ENCODE measurements around the gene RBM24. TPM values are rescaled to one million over a fixed set of nuclear protein-coding genes. Genes with fewer than 3 reads are reported as not detected.

The RBM24 gene
- total RNA-seq, 6 donors from 2014 or later = 0.26 to 6.7 (median 1.0) TPM; not detected in 1

- H3K36me3 ChIP-seq = no peaks in the 10 kb centered on the region
- no peaks in the 10 kb centered on the region for H3K9me3 ChIP-seq
- TF ChIP-seq POLR2AphosphoS5 (IDR thresholded peaks at IDR 0.05) = no peak
- no peaks in the 10 kb centered on the region for H3K27me3 ChIP-seq
- ATAC-seq (ENCODE audit: low FRiP score in 2 of 2) (no peak), DNase-seq (no peak)
- no peak overlapping the region for H3K27ac ChIP-seq
- no peaks in the 10 kb centered on the region for H3K4me1 ChIP-seq
- no peak overlapping the region for H3K4me3 ChIP-seq
- 75 to 90% methylated on average over 2 to 3 of the region's 3 CpGs for WGBS, 2 donors
Observed at GRCh38 chr6:17267566-17267965, 13.6 kb upstream of the RBM24 start.

DNA sequence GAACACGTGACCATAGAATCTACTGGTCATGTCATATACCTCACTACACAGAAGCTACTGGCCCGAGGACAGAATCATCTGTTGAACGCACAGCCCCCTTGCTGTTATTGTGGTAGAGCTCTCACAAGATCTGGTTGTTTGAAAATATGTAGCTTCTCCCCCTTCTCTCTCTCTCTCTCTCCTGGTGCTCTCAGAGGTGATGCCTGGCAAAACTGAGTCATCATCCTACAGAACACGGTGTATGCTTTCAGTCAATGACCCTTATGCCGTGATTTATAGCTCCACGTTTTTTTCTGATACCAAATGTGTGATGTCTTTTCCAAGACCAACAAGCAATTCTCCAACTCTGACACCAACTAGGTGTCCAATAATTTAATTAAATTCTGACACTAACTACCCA, 13.0 kb upstream of the RBM24 start:
- Histone ChIP-seq H3K9me3 (no peaks in the 10 kb centered on the region), H3K27me3 (no peaks in the 10 kb centered on the region), H3K27ac (no peak overlapping the region), H3K4me1 (no peaks in the 10 kb centered on the region), H3K36me3 (no peaks in the 10 kb centered on the region), H3K4me3 (no peak overlapping the region)
- no peak for TF ChIP-seq EP300 (IDR thresholded peaks at IDR 0.05)
- DNase-seq (no peak), ATAC-seq (ENCODE audit: low FRiP score in 2 of 2) (peak in 1 of 2 donors; percentile 11)
- WGBS, 2 donors = 92% methylated on average over 6 of the region's 6 CpGs

- TF ChIP-seq EP300 (IDR thresholded peaks at IDR 0.05) (no peak), POLR2AphosphoS5 (IDR thresholded peaks at IDR 0.05) (no peak), POLR2A (IDR thresholded peaks at IDR 0.05) (no peak)
- TF ChIP-seq, protein P1, sequence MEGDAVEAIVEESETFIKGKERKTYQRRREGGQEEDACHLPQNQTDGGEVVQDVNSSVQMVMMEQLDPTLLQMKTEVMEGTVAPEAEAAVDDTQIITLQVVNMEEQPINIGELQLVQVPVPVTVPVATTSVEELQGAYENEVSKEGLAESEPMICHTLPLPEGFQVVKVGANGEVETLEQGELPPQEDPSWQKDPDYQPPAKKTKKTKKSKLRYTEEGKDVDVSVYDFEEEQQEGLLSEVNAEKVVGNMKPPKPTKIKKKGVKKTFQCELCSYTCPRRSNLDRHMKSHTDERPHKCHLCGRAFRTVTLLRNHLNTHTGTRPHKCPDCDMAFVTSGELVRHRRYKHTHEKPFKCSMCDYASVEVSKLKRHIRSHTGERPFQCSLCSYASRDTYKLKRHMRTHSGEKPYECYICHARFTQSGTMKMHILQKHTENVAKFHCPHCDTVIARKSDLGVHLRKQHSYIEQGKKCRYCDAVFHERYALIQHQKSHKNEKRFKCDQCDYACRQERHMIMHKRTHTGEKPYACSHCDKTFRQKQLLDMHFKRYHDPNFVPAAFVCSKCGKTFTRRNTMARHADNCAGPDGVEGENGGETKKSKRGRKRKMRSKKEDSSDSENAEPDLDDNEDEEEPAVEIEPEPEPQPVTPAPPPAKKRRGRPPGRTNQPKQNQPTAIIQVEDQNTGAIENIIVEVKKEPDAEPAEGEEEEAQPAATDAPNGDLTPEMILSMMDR (IDR thresholded peaks at IDR 0.05) = no peak
- Histone ChIP-seq H3K36me3 (no peaks in the 10 kb centered on the region), H3K4me3 (no peak overlapping the region), H3K4me1 (no peaks in the 10 kb centered on the region), H3K27me3 (no peaks in the 10 kb centered on the region), H3K27ac (no peak overlapping the region), H3K9me3 (no peaks in the 10 kb centered on the region)
- 85 to 89% methylated on average over 3 of the region's 3 CpGs for WGBS, 2 donors
- ATAC-seq (ENCODE audit: low FRiP score in 2 of 2) = no peak
- DNase-seq = no peak
Observed at GRCh38 chr6:17269840-17270239, 11.3 kb upstream of the RBM24 start.

DNA sequence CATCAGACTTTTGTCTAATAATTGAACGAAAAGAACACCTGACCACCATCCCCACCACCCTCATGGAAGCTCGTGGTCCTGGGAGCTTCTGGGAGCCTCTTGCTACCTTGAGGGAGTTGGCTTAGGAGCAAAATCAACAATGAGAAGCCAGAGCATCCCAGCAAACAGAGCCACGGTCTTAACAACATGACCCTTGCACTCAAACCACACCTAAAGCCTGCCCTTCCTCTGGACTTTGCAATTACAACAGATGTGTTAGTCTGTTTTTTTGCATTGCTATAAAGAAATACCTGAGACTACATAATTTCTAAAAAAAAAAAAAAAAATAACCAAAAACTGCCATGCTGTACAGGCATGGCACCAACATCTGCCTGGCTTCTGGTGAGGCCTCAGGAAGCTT, 9.5 kb upstream of the RBM24 start:
- ATAC-seq (ENCODE audit: low FRiP score in 2 of 2) (no peak), DNase-seq (no peak)
- Histone ChIP-seq H3K4me1 (no peaks in the 10 kb centered on the region), H3K27ac (no peak overlapping the region), H3K4me3 (no peak overlapping the region), H3K27me3 (no peaks in the 10 kb centered on the region), H3K36me3 (no peaks in the 10 kb centered on the region), H3K9me3 (no peaks in the 10 kb centered on the region)
- WGBS, 2 donors = 64 to 81% methylated on average over 3 of the region's 3 CpGs
- TF ChIP-seq POLR2AphosphoS5 (IDR thresholded peaks at IDR 0.05) = no peak
- no peak for TF ChIP-seq POLR2A (IDR thresholded peaks at IDR 0.05)
- TF ChIP-seq, protein P1 (IDR thresholded peaks at IDR 0.05) = no peak

DNA sequence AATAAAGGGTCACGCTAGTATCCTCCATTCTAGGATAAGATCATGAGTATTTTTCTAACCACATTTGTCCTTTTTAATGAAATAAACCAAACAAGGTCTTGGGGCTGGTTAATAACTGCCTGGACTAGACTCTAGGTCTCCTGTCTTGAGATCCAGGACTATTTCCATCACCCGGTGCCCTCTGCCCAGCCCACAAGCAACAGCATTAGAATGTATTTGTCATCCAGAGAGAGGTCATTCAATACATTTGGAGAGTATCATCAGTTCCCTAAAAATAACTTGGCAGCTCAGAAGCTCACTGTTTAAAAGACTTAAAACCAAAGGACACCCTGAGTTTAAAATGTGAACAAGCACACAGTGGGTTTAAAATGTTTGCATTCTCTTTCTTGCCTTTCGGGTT, 4.4 kb upstream of the RBM24 start:
- peaks cover 7 to 14% (median 10%) of the 10 kb centered on the region in 4 donors for H3K4me1 ChIP-seq
- no peak overlapping the region for H3K4me3 ChIP-seq
- DNase-seq (no peak), ATAC-seq (ENCODE audit: low FRiP score in 2 of 2) (no peak)
- H3K36me3 ChIP-seq = no peaks in the 10 kb centered on the region
- peaks cover 0 to 12% (median 10%) of the 10 kb centered on the region in 4 donors for H3K27me3 ChIP-seq
- no peaks in the 10 kb centered on the region for H3K9me3 ChIP-seq
- WGBS, 2 donors = 62 to 80% methylated on average over 3 of the region's 3 CpGs
- TF ChIP-seq POLR2AphosphoS5 (IDR thresholded peaks at IDR 0.05) (no peak), POLR2A (IDR thresholded peaks at IDR 0.05) (no peak), EP300 (IDR thresholded peaks at IDR 0.05) (no peak)
- TF ChIP-seq, protein P1 (IDR thresholded peaks at IDR 0.05) = no peak
- H3K27ac ChIP-seq = no peak overlapping the region

DNA sequence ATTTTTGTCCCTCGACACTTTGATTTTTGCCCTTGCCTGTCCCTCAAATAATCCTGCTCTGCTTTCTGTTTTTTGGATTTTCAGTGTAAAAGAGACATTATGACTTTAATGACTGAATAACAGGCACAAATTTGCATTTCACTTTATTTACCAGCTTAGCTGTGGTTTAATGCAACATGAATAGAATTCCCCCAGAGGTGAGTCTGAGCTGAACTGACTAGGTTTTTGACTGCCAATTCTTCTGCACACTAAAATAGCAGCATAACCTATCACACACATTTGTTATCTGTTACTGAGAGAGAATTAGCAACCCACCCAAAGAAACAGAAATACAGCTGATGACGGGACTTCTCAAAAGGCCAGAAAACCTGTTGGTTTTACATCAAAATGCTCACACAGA, 3.9 kb upstream of the RBM24 start:
- peaks cover 11 to 18% (median 15%) of the 10 kb centered on the region in 4 donors for H3K4me1 ChIP-seq
- 77 to 85% methylated on average over 2 of the region's 2 CpGs for WGBS, 2 donors
- peaks cover 0 to 17% (median 14%) of the 10 kb centered on the region in 4 donors for H3K27me3 ChIP-seq
- no peak for TF ChIP-seq POLR2AphosphoS5 (IDR thresholded peaks at IDR 0.05)
- TF ChIP-seq, protein P1 (IDR thresholded peaks at IDR 0.05) = no peak
- TF ChIP-seq POLR2A (IDR thresholded peaks at IDR 0.05) = no peak
- TF ChIP-seq EP300 (IDR thresholded peaks at IDR 0.05) = no peak
- H3K9me3 ChIP-seq = no peaks in the 10 kb centered on the region
- no peaks in the 10 kb centered on the region for H3K36me3 ChIP-seq
- H3K27ac ChIP-seq = no peak overlapping the region
- no peak overlapping the region for H3K4me3 ChIP-seq
- ATAC-seq (ENCODE audit: low FRiP score in 2 of 2) (no peak), DNase-seq (no peak)
